Mucosa of rectum (tissue), 2 donors: ENCODE data around the gene BACE2.
A peak's percentile ranks its signal among the peaks of the same experiment; 100 is the strongest.
"Not testable (repeated sequence)": the region's sequence is repeated elsewhere in the genome, so short reads cannot be mapped to it uniquely, and the experiment has no call there.

Experiments
- H3K27ac ChIP-seq, 2 donors: one replicate each; pipeline ENCODE4 v1.7.0; 2013; ENCODE audit warnings: inconsistent platforms in 2 of 2, low read depth in 2 of 2, low read length in 2 of 2
- H3K27me3 ChIP-seq, 2 donors: one replicate each; pipeline ENCODE4 v1.7.0; 2013; ENCODE audit warnings: low read length in 2 of 2; ENCODE audit not compliant: control insufficient read depth in 2 of 2, insufficient read depth in 2 of 2
- H3K36me3 ChIP-seq, 2 donors: one replicate each; pipeline ENCODE4 v1.7.0; 2013; ENCODE audit warnings: low read length in 2 of 2; ENCODE audit not compliant: control insufficient read depth in 2 of 2, insufficient read depth in 2 of 2
- H3K4me1 ChIP-seq, 2 donors: one replicate each; pipeline ENCODE4 v1.7.0; 2013; ENCODE audit warnings: low read length in 2 of 2, mild to moderate bottlenecking in 1 of 2; ENCODE audit not compliant: control insufficient read depth in 2 of 2, insufficient read depth in 2 of 2
- H3K4me3 ChIP-seq, 2 donors: one replicate each; pipeline ENCODE4 v1.7.0; 2013; ENCODE audit warnings: low read length in 2 of 2
- H3K9ac ChIP-seq, 2 donors: one replicate each; pipeline ENCODE4 v1.7.0; 2013; ENCODE audit warnings: low read length in 2 of 2, low read depth in 1 of 2, mild to moderate bottlenecking in 1 of 2
- H3K9me3 ChIP-seq, 2 donors: one replicate each; pipeline ENCODE4 v1.7.0; 2013; ENCODE audit warnings: low read length in 2 of 2; ENCODE audit not compliant: control insufficient read depth in 2 of 2
- donor health status: healthy.
- donor health status: Normal muscosa, but diverticular disease.

The BACE2 gene

GRCh38 chr21:41245509-41246135, 77.7 kb downstream of the BACE2 start:
- H3K27ac ChIP-seq, result no peak overlapping the region
- no peaks in the 10 kb centered on the region for H3K27me3 ChIP-seq
- H3K4me3 ChIP-seq, result no peak overlapping the region
- H3K9ac ChIP-seq, result no peak overlapping the region
- peaks cover 5 to 9% of the 10 kb centered on the region in 2 donors for H3K4me1 ChIP-seq
- peaks cover under 1 to 15% of the 10 kb centered on the region in 2 donors for H3K36me3 ChIP-seq
- H3K9me3 ChIP-seq, result no peaks in the 10 kb centered on the region

DNA sequence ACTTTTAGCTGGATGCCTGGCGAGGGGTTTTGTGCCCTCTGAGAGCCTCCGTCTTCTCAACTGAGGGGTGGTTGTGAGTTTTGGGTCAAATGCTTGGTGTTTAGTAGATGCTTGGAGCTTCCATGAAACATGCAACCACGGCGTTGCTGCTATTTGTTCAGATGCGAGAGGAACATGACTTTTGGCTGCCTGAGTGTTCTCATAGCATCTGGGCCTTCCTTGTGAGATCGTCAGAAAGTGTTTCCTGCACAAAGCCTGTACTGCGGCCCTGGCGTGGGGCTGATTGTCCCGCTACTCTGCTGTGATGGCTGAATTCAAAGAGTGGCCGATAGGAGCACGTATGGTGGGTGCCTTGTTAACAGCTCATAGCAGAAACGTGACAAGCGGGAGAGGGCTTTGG, 78.8 kb downstream of the BACE2 start:
- Histone ChIP-seq H3K27me3 (no peaks in the 10 kb centered on the region), H3K4me1 (peaks cover 5 to 9% of the 10 kb centered on the region in 2 donors), H3K27ac (no peak overlapping the region), H3K36me3 (peaks cover 7 to 18% of the 10 kb centered on the region in 2 donors), H3K4me3 (no peak overlapping the region), H3K9me3 (no peaks in the 10 kb centered on the region), H3K9ac (no peak overlapping the region)

DNA sequence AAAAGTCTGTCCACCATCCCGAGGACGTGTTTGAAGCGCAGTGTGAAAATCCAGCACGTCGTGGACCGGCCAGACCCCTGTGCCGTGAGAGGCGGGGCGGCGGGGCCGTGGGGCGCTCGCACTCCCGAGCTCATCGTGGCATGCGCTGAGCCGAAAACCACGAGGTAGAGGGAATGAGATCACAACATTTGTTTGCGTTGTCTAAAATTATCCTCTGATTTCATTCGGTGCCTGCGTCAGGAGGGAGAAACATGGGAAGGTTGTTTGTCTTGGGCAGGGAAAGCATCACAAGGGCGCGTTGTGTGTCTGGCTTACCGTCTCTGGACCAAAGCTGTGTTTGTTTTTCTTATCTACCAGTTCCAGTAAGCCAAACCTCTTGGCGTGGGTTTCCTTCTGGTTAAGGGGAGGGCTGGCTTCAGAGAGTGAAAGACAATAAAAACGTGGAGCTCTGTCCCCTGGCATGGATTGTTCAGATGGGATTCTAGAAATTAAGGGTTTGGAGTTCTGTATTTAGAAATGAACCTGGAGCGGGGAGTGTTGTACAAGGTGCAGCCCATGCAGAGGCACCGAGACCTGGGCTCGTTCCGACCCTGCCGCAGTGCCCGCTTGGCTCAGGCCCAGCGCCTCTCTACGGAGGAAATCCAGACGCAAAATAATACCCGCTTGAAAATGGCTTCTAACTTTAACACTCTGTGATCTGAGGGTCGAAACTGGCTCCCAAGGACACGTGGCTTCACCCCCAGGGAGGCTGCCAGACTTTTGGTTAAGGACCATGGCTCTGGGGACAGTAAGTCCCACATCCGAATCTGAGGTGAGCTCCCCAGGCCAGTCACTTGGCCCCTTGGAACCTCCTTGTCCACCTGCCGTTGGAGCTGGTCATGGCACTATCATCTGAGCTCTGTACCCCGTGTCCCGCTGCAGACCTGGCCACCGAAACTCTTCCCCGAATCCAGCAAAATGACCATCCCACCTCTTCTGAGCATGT, 79.9 kb downstream of the BACE2 start:
- H3K9me3 ChIP-seq, result no peaks in the 10 kb centered on the region
- peak overlapping the region in 1 of 2 donors; percentile 41 for H3K9ac ChIP-seq
- H3K36me3 ChIP-seq, result peaks cover 16 to 20% of the 10 kb centered on the region in 2 donors
- H3K4me1 ChIP-seq, result peaks cover 2 to 9% of the 10 kb centered on the region in 2 donors
- no peaks in the 10 kb centered on the region for H3K27me3 ChIP-seq
- H3K27ac ChIP-seq, result peak overlapping the region; percentile 56 to 64
- peak overlapping the region in 1 of 2 donors; percentile 2 for H3K4me3 ChIP-seq

- H3K36me3 ChIP-seq, result peaks cover 21 to 23% of the 10 kb centered on the region in 2 donors
- H3K9ac ChIP-seq, result no peak overlapping the region
- H3K27me3 ChIP-seq, result no peaks in the 10 kb centered on the region
- H3K4me1 ChIP-seq, result peaks cover 2 to 9% of the 10 kb centered on the region in 2 donors
- H3K4me3 ChIP-seq, result no peak overlapping the region
- H3K9me3 ChIP-seq, result no peaks in the 10 kb centered on the region
- H3K27ac ChIP-seq, result no peak overlapping the region
Measured at GRCh38 chr21:41249476-41249875, 81.5 kb downstream of the BACE2 start.

DNA sequence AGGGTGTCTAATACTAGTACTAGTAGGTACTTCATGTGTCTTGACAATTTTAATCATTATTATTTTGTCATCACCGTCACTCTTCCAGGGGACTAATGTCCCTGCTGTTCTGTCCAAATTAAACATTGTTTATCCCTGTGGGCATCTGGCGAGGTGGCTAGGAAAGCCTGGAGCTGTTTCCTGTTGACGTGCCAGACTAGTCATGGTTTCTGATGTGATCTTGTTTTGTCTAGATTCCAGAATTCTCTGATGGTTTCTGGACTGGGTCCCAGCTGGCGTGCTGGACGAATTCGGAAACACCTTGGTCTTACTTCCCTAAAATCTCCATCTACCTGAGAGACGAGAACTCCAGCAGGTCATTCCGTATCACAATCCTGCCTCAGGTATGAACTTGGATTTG, 82.6 kb downstream of the BACE2 start:
- Histone ChIP-seq H3K9ac (no peak overlapping the region), H3K27me3 (no peaks in the 10 kb centered on the region), H3K4me1 (peaks cover 2 to 9% of the 10 kb centered on the region in 2 donors), H3K27ac (no peak overlapping the region), H3K36me3 (peaks cover 21 to 25% of the 10 kb centered on the region in 2 donors), H3K9me3 (no peaks in the 10 kb centered on the region), H3K4me3 (no peak overlapping the region)

DNA sequence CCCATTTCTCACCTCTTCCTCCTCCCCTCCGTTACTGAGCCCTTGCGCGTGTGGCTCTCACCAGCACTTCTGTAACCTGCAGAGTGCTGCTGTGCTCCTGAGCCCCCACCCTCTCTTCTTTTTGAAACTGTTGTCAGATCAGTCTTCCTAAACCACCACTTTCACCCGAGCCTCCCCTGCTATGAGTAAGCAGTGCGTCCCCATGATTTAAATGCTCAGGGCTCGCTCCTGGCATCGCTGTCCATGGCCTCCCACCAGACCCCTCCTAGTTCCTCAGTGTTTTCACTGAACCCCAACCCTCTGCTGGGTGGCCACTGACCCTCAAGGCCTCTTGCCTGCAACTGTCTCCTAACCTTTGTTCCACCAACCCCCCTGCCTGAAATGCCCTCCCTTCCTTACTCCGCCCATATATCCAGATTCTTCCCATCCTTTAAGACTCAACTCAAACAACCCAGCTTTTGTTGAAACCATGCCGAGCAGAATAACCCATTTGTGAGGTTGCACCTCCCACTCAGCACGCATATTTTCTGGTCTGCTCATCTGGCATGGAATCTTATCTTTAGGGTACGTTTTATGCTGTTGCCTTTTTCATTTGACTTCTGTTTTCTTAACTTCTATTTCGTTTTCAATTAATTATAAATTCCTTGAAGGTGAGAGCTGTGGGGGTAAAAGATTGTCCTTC, 84.1 kb downstream of the BACE2 start:
- no peak overlapping the region for H3K27ac ChIP-seq
- peaks cover 21% of the 10 kb centered on the region in 2 donors for H3K36me3 ChIP-seq
- H3K27me3 ChIP-seq, result no peaks in the 10 kb centered on the region
- no peak overlapping the region for H3K9ac ChIP-seq
- no peaks in the 10 kb centered on the region for H3K9me3 ChIP-seq
- no peak overlapping the region for H3K4me3 ChIP-seq
- peaks cover 2 to 9% of the 10 kb centered on the region in 2 donors for H3K4me1 ChIP-seq

DNA sequence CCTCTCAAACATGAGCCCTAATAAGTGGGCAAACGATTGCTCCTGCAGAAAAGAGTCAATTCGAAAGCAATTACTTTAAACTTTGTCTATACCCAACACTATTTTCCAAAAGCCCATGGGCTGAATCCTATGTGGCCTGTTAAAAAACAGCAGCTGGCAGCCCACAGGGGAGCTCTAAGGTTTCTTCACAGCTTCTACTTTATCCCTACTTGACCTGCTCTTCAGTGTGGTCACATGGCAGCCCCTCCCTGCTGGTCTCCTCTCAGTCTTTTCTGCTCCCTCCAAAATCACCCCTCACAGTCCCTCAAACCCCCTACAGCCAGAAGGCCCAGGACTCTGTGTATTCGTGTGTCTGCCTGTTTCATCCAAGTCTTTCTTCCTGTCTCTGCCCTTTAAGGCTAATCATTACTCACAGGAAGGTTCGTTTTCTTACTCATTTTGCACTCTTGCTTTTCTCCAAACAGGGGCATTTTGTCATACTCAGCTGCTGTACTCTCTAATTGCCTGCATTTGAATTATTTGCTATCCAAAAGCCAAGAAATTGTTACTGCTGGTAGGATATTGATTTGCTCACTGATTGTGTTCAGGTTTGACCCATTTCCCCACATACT, 86.2 kb downstream of the BACE2 start:
- H3K27me3 ChIP-seq, result no peaks in the 10 kb centered on the region
- H3K27ac ChIP-seq, result no peak overlapping the region
- H3K9me3 ChIP-seq, result no peaks in the 10 kb centered on the region
- no peaks in the 10 kb centered on the region for H3K4me1 ChIP-seq
- peaks cover 21 to 27% of the 10 kb centered on the region in 2 donors for H3K36me3 ChIP-seq
- H3K4me3 ChIP-seq, result no peak overlapping the region
- H3K9ac ChIP-seq, result no peak overlapping the region

GRCh38 chr21:41255190-41255589, 87.2 kb downstream of the BACE2 start:
- Histone ChIP-seq H3K4me3 (no peak overlapping the region), H3K9me3 (no peaks in the 10 kb centered on the region), H3K27ac (no peak overlapping the region), H3K27me3 (no peaks in the 10 kb centered on the region), H3K4me1 (no peaks in the 10 kb centered on the region), H3K36me3 (peaks cover 21 to 24% of the 10 kb centered on the region in 2 donors), H3K9ac (no peak overlapping the region)

DNA sequence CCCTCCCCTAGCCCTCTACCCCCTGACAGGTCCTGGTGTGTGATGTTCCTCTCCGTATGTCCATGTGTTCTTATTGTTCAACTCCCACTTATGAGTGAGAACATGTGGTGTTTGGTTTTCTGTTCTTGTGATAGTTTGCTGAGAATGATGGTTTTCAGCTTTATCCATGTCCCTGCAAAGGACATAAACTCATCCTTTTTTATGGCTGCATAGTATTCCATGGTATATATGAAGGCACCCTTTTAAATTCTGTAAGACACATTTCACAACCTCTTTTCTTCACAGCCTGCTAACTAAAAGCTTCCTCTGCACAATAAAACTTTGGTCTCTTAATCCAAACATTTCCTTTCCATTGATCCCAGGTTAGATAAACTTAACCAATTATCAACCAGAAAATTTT, 88.3 kb downstream of the BACE2 start:
- not testable (repeated sequence) for H3K4me3 ChIP-seq, H3K27me3 ChIP-seq, H3K27ac ChIP-seq, H3K9me3 ChIP-seq, H3K4me1 ChIP-seq, H3K9ac ChIP-seq
- H3K36me3 ChIP-seq, result peaks cover 15 to 19% of the 10 kb centered on the region in 2 donors
